Thyroid gland (tissue), 4 donors: ENCODE data around the gene ADRA2C.

Experiments used
- POLR2A ChIP-seq, 2 donors: fragments of 450-650 bp; IDR thresholded peaks; one replicate each; pipeline ENCODE4 v1.6.1; 2017; ENCODE audit warnings: antibody characterized with exemption in 2 of 2, mild to moderate bottlenecking in 2 of 2, moderate library complexity in 1 of 2
- TF ChIP-seq, protein P1 (sequence below), 6 experiments: fragments of 200-600 bp in 3 of 6; fragments of 450-650 bp in 3 of 6; sonication (generic) in 3 of 6; IDR thresholded peaks; one replicate each; pipeline ENCODE4 v1.5.1; 2016 to 2019; ENCODE audit warnings: antibody characterized with exemption in 6 of 6, mild to moderate bottlenecking in 2 of 6, inconsistent platforms in 1 of 6, moderate library complexity in 1 of 6

DNA sequence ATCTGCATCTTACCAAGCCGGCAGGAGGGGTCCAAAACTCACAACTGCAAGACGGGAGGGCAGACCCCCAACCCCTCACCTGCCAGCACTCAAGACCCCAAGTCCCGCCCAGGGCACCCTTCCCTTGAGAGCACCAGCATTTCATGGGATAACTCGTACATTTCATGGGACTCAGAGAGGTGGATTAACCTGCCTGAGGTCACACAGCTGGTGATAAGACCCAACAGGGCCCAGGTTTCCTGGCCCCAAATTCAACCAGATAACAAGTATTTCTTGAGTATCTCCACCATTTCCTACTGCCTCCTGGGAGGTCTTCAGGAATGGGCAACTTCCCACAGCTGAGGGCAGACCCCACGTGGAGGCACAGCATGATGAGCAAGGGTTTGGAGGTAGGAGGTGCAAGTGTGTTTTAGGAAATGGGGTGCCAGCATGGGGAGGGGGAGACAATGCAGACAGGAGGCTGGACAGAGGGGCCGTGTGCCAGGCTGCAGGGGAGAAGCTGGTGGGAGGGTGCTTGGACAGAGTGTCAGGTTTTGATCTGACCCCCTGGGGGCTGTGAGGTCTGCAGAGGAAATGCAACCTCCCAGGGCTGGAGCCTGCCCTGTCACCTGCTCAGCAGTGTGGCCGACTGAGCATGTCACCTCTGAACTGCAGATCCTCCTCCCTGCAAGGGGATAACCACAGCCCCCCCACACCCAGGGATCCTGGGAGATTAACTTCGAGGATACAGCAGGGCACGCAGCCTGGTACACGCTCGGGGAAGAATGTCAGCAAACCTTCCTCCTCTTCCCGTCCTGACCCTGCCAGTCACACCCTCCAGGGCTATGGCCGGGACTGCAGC, 4.4 kb downstream of the ADRA2C start:
- TF ChIP-seq, protein P1, sequence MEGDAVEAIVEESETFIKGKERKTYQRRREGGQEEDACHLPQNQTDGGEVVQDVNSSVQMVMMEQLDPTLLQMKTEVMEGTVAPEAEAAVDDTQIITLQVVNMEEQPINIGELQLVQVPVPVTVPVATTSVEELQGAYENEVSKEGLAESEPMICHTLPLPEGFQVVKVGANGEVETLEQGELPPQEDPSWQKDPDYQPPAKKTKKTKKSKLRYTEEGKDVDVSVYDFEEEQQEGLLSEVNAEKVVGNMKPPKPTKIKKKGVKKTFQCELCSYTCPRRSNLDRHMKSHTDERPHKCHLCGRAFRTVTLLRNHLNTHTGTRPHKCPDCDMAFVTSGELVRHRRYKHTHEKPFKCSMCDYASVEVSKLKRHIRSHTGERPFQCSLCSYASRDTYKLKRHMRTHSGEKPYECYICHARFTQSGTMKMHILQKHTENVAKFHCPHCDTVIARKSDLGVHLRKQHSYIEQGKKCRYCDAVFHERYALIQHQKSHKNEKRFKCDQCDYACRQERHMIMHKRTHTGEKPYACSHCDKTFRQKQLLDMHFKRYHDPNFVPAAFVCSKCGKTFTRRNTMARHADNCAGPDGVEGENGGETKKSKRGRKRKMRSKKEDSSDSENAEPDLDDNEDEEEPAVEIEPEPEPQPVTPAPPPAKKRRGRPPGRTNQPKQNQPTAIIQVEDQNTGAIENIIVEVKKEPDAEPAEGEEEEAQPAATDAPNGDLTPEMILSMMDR (IDR thresholded peaks at IDR 0.05): no peak
- TF ChIP-seq POLR2A (IDR thresholded peaks at IDR 0.05): no peak
